Activated CD4-positive, CD25-positive, alpha-beta regulatory T cell treated with anti-CD3 and anti-CD28 coated beads, Interleukin-2, amount 50 U/mL, for 16 hours (primary cell): ENCODE measurements around the gene EIF1.

ENCODE experiments used
- DNase-seq: peaks from one replicate; pipeline ENCODE4 v3.0.0-alpha.2; 2020; ENCODE audit warnings: low read depth, low spot score

EIF1 gene

DNA sequence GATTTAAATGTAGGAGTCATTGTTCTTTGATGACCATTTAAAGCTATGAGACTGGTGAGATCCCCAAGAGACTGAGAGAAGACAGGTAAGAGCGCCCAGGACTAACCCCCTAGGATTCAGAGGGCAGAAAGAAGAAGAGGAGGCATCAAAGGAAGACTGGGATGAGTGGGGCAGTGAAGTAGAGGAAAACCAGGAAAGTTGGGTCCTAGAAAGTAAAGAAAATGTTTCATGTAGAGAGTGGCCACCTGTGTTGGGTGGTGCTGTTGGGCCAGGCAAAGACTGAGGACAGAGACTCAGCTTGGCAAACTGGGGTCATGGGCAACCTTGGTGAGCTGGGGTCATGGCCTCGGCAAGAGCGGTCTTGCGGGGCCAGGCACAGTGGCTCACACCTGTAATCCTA lies 47.1 kb downstream of the EIF1 start:
- DNase-seq: no peak

- DNase-seq: no peak
Observed at GRCh38 chr17:41736983-41737679, 48.4 kb downstream of the EIF1 start.

DNA sequence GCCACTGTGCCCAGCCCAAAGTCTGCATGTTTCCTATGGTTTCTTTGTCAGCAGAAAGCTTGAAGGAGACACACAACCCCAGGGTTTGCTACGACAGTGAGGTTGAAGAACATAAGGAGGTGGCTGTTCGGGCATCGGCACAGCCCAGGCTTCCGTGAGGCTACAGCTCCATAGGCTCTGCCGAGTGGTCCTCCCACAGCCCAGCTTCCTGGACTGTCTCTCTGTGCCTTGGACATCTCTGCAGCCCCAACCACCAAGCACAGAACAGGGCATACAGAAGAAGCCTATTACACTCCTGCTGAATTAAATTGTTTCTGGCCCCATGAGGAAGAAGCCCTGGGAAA lies 49.0 kb downstream of the EIF1 start:
- DNase-seq: no peak

- peak; percentile 48 for DNase-seq
Observed at GRCh38 chr17:41738077-41738800, 49.6 kb downstream of the EIF1 start.

DNA sequence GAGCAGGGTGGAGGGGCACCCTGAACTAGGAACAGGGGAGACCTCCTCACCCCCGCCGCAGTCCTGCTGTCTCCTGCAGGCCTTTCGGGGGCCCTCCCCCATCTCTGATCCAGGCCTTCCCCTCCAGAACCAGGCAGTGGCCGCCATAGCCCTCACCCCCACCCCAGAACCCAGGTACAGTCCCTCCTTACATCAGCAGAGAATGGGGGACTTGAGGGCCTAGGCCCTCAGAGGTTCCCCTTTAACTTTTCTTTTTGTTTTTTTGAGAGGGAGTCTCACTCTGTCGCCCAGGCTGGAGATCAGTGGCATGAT lies 50.1 kb downstream of the EIF1 start:
- DNase-seq: no peak

DNA sequence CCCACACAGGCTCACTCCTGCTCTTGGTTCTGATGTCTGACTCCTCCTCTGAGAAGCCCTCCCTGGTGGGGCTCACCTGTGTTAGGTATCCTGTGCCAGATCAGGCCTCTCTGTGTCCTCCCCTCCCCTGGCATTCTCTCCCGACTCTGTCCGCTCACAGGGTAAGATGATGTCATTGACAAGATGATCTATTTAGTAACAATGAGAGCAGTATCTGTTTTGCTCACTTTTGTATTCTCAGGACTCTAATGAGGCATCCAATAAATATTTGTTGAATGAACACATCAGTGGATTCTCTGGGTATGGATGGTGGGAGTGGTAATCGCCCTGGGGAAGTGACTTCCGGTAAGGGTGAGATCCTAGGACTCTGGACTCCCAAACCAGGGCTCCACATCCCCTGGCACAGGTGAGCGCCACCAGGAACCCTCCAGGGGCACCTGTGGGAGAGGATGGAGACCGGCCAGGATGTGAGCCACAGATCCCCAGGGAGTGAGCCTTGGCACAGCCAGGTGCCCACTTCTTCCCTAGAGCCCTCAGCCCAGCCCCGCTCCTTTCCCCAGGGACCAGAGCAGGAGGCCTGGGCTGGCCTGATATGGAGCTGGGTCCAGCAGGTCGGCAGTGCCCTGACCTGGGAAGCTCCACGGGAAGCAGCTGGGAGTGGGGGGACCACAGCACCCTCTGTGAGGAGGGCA lies 51.1 kb downstream of the EIF1 start:
- DNase-seq: no peak

GRCh38 chr17:41740506-41740905 lies 51.8 kb downstream of the EIF1 start:
- no peak for DNase-seq

- no peak for DNase-seq
Observed at GRCh38 chr17:41741709-41742108, 53.0 kb downstream of the EIF1 start.
